Breast epithelium (tissue), 3 donors: ENCODE data around the gene TTC38.

Experiments
- POLR2A ChIP-seq: fragments of 450-650 bp; IDR thresholded peaks from one replicate; pipeline ENCODE4 v1.6.1; 2016; ENCODE audit warnings: antibody characterized with exemption, mild to moderate bottlenecking, moderate library complexity
- POLR2AphosphoS5 ChIP-seq, 3 donors: sonication (generic); formaldehyde crosslinking; IDR thresholded peaks; one replicate each; pipeline ENCODE4 v1.6.1; 2017; ENCODE audit warnings: antibody characterized with exemption in 3 of 3
- TF ChIP-seq, protein P1 (sequence below), 3 donors: fragments of 450-650 bp; IDR thresholded peaks; one replicate each; pipeline ENCODE4 v1.5.1; 2016 to 2017; ENCODE audit warnings: antibody characterized with exemption in 3 of 3, mild to moderate bottlenecking in 3 of 3, moderate library complexity in 3 of 3

DNA sequence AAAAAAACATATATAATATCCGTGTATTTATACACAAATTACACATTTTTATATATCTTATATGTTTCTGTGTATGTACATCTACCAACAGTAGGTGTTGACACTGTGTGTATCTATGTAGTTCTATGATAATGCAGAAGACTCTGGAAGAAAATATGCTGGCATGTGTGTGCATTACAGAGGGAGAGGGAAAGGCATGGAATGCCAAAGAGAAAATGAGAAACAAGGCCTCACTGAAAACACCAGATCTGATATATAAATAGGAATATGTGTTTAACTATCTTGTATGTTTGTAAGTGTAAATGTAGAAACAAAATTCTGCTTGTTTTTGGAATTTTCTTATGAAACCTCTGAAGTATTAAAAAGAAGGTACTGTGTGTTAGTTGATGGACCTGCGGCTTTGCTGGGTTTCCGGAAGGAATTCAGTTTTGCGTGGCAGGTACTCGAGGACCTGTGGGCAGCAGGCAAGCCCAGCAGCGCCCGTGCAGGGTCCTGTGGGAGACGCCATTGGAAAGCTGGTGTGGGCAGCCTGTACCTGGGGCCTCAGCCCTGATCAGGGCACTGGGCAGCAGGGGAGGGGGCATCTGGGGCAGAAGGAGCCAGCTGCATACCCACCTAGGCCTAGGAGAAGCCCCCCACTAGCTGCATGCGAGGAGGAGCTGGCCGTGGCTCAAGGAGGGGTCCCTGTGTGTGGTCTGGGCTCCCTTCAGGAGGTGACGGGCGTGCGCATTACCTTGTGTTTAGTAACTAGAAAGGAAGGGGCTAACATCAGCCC is 60.1 kb downstream of the TTC38 start:
- TF ChIP-seq POLR2A, result no peak
- TF ChIP-seq, protein P1, sequence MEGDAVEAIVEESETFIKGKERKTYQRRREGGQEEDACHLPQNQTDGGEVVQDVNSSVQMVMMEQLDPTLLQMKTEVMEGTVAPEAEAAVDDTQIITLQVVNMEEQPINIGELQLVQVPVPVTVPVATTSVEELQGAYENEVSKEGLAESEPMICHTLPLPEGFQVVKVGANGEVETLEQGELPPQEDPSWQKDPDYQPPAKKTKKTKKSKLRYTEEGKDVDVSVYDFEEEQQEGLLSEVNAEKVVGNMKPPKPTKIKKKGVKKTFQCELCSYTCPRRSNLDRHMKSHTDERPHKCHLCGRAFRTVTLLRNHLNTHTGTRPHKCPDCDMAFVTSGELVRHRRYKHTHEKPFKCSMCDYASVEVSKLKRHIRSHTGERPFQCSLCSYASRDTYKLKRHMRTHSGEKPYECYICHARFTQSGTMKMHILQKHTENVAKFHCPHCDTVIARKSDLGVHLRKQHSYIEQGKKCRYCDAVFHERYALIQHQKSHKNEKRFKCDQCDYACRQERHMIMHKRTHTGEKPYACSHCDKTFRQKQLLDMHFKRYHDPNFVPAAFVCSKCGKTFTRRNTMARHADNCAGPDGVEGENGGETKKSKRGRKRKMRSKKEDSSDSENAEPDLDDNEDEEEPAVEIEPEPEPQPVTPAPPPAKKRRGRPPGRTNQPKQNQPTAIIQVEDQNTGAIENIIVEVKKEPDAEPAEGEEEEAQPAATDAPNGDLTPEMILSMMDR (IDR thresholded peaks at IDR 0.05), result no peak
- no peak for TF ChIP-seq POLR2AphosphoS5 (IDR thresholded peaks at IDR 0.05)
